Measurements from ENCODE around the gene REEP1. TPM values are rescaled to one million over a fixed set of nuclear protein-coding genes. Genes with fewer than 3 reads are reported as not detected.
"Not testable (repeated sequence)": the region's sequence is repeated elsewhere in the genome, so short reads cannot be mapped to it uniquely, and the experiment has no call there.

Gene REEP1
- polyA plus RNA-seq, 1 donor: 76.7 TPM

GRCh38 chr2:86224645-86225355, 112.6 kb downstream of the REEP1 start:
- no peak for DNase-seq (ENCODE audit: low read depth)

GRCh38 chr2:86223927-86224560, 113.4 kb downstream of the REEP1 start:
- DNase-seq (ENCODE audit: low read depth): no peak

DNA sequence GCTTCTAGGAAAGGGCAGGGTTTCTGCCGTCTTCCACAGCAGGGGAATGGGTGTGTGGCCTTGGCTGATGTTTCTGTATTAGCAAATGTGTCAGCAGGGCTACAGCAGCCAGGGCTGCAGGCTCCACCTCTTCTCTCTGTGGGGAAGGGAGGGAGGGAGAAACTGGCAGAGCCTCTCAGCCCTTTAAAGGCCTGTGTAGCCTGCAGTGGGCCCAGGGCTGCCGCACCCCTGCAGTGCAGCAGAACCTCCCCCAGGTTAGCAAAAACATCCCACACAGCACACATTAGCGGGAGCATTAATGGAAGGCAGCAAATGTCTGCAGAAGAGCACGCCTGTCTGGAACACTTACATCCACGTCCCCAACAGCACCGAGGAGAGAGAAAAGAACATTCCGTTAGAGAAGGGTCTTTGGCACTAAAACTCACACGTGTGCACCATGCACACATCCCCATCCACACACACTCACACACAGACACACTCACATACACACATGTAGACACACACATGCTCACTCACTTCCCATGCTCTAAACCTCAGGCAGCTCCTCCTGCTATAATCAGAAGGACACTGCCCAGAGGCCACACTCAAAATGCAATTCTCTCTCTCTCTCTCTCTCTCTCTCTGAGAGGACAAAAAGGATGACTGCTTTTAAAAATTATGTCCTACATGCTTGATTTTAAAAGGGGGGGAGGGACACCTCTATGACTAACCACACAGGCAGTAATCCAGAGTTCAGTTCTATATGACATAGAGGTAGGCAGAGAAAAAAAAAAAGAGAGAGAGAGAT, 114.1 kb downstream of the REEP1 start:
- DNase-seq (ENCODE audit: low read depth): peak; percentile 47

DNA sequence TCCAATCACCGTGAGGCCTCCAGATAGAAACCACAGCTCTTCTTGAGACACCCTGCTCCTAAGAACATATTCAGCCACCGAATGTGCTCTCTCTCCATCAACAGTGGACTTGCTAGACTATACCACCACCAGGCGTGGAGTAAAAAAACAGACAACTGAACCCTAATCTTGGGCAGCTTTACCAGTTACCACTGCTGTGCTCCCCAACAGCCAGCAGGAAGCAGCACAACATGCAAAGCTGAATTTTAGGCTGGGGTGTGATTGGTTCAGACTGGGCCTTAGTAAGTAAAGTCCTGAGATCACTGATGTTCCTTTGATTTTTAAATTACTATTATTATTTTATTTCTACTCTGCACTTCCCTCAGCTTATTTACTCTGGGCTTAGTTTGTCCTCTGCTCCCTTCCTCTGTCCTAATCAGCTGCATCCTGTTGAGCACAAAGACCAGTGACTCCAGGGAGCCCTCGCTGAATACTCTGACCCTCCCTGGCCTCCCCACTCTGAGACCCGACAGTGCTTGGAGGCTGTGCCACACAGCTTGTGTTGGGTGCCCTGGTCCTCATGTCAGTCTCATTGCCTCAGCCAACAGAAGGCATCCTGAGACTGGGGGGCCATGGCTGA, 116.3 kb downstream of the REEP1 start:
- DNase-seq (ENCODE audit: low read depth): no peak

- DNase-seq (ENCODE audit: low read depth): no peak
Measured at GRCh38 chr2:86219896-86220295, 117.5 kb downstream of the REEP1 start.

DNA sequence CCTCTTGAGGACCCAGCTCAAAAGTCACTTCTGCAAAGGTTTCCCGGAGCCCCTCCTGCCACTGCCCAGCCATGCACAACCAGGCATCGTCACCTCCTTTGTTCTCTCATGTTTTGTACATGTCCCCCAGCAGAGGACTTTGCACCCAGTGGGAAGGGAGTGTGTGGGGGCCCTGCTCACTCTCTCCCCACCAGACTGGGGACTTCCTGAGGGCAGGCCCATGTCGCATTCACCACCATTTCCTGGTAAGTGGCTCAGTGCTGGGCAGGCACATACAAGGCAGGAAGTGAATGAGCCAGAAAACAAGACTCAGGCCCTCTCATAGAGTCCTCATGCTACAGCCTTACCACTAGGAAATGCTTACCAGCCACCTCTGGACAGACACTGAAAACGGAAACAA, 119.3 kb downstream of the REEP1 start:
- no peak for DNase-seq (ENCODE audit: low read depth)

DNA sequence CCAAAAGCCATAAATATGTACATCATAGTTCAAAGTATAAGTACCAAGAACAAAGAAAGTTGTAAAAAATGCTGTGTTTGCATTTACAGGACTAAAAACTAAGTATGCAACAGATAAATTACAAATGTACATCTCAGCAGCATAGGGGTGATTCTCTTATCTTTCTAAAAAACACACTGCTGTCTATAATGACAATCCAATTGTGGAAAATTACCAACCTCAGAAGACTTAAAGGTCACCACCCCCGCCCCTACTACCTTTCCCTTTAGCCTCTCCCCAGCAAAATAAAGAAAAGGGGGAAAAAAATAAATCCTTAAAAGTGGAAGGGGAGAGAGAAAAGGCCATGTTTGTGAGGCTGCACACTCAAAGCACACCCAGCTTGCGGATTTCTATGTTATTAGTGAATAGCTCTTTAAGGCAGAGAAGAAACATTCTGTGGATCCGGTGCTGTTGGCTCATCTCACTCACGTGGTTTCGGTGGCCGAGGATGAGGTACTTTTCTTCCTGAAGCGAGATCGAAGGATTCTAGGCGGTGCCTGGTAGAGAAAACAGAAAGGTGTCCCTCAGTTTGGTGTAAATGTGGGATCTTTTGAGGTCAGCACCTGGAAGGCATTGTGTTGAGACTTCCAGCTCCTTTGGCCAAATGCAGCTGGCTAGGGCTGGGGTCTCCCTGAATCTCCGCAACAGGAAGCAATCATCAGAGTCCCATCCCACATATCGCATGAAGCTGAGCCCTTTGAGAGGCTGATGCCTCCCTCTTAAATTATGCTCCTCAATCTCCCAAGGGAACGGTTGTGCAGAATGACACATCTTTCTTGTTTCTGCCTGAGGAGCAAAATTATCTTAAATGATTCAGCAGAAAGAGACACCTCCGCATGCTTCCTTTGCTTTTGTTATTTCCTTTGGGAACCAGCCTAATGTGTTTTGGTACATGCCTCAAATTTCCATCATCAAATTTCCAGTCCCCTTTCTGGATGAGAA, 120.6 kb downstream of the REEP1 start:
- no peak for DNase-seq (ENCODE audit: low read depth)

GRCh38 chr2:86214503-86214832, 123.0 kb downstream of the REEP1 start:
- DNase-seq (ENCODE audit: low read depth): no peak

- no peak for DNase-seq (ENCODE audit: low read depth)
Measured at GRCh38 chr2:86213699-86214502, 123.5 kb downstream of the REEP1 start.

DNA sequence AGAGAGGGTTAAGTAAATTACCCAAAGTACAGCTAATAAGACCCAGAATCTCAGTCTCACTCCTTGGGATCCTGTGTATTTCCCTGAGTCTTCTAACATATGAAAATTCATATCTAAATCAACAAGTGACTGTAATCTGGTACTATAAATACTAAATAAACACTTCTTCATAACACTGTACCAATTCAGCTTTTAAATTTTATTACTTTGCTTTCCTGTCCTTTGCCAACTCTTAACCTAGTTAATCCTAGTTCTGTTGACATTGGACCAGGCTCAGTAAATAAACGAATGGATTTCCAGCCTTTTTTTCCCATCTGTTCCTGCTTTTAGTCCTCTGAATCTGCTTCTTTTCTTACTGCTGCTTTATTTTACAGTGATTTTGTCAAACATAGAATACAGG, 124.4 kb downstream of the REEP1 start:
- no peak for DNase-seq (ENCODE audit: low read depth)

DNA sequence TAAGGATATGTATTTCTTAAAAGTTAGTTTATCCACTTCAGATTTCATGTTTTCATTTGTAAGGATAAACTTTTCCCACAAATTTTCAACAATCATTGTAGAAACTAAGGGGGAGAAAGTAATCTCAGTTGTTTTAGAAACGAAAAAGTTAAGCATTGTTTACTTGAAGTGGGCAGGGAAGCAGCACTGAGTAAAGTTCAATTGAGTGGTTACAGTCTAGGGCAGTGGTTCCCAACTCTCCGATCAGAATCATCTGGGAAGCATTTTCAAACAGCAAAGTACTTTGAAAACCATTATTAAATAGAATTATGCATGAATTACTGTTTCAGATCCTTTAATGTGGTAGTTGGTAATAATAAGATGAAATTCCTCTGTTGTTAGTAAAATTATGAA, 125.6 kb downstream of the REEP1 start:
- no peak for DNase-seq (ENCODE audit: low read depth)

DNA sequence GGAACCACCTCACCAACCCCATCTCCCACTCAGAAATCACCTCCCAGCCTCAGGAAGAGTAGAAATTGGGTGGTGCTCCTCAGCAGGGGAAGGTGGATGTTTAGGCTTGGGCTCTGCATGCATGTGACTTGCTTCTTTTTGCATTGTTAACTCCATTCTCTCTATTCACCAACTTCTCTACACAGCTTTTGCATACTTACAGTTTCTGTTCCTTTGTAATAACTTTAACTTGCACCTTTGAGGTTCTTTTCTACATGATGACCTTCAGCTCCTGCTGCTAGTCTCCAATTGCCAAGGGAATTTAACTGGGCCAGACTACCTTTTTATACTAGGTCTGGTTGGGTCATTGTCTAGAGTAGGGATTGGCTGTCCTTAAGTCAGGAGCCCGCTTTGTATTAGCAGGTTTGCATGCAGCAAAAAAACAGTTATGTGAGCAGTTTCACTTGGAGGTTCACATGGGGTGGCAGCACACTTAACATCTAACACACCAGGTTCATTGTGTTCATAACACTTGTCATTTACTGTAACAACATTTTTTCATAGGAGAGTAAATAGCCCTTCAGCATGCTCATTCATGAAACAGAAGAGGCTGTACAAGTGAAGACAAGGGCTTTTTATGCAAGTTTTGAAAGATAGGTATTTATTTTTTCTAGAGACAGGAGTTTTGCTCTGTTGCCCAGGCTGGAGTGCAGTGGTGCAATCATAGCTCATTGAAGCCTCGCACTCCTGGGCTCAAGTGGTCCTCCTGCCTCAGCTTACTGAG, 126.2 kb downstream of the REEP1 start:
- no peak for DNase-seq (ENCODE audit: low read depth)

DNA sequence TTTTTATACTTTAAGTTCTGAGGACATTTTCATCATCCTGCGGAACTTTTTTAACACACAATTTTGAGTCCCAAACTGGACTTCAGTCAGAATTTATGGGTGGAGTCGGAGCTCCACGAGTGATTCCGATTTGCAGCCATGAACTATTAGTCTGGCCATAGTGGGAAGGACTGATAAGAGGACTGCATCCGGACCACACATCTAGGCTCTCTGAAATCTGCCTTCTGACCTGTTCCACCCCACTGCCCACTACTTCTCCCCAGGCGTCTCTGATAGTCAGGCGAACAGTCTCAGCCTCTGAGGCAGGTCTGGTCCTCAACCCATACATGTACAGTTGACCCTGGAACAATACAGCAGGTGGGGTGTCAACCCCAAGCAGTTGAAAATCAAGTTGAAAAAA, 133.0 kb downstream of the REEP1 start:
- no peak for DNase-seq (ENCODE audit: low read depth)

DNA sequence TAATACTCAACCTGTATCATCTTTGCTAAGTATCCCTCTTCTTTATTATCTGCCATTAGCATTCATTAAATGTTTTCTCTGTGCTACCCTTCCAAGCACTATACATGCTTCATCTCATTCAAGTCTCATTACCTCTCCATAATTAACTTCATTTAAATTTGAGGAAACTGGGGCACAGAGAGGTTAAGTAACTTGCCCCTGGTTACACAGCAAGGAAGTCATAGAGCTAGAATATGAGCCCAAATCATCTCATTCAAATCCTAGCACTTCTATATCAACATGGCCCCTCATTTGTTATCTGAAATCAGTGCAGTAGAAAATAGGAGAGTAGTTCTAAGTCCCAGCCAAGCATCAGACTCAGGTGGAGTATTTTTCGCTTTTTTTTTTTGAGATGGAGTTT, 133.8 kb downstream of the REEP1 start:
- no peak for DNase-seq (ENCODE audit: low read depth)

- DNase-seq (ENCODE audit: low read depth): no peak
Measured at GRCh38 chr2:86202702-86203101, 134.7 kb downstream of the REEP1 start.

DNA sequence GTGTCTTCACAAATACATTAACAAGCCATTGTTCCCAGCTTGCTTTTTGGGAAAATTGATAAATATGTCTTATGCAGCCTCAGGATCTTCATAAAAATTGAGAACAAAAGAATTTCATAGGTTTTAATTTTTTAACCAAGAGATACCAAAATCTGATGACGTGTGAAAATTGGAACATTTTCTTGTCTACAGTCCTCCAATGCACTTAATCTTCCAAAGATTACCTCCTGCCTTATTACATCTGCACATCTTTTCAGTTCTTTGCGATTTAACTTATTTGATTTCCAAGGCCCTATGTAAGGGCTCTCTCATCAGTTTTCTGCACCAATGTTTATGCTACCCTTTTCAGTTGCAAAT, 135.1 kb downstream of the REEP1 start:
- no peak for DNase-seq (ENCODE audit: low read depth)

GRCh38 chr2:86201671-86202335, 135.6 kb downstream of the REEP1 start:
- no peak for DNase-seq (ENCODE audit: low read depth)

DNA sequence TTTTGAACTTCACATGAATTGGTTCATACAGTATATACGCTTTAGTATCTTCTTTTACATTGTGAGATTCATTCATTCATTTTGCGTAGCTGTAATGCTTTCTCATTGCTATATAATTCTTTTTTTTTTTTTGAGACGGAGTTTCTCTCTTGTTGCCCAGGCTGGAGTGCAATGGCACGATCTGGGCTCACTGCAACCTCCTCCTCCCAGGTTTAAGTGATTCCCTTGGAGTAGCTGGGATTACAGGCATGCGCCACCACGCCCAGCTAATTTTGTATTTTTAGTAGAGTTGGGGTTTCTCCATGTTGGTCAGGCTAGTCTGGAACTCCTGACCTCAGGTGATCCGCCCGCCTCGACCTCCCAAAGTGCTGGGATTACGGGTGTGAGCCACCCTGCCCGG, 136.9 kb downstream of the REEP1 start:
- not testable (repeated sequence) for DNase-seq (ENCODE audit: low read depth)

GRCh38 chr2:86199834-86200177, 137.6 kb downstream of the REEP1 start:
- no peak for DNase-seq (ENCODE audit: low read depth)
